ENCODE data around the gene ABHD12.

- TF ChIP-seq CTCF (IDR thresholded peaks at IDR 0.05) (no peak), EZH2 (IDR thresholded peaks at IDR 0.05; ENCODE audit: borderline replicate concordance, insufficient read depth, low read depth, low read length, poor library complexity, severe bottlenecking) (no peak)
Observed at GRCh38 chr20:25374842-25375241, 15.8 kb downstream of the ABHD12 start.
